T-helper 2 cell treated with Interferon-gamma antibody and Interleukin-4, amounts not matched to agents 5 μg/mL and 100 μg/mL, for 36 hours (primary cell): ENCODE results near the gene TBATA.

Experiments
- DNase-seq: peaks from one replicate; pipeline ENCODE4 v3.0.0; 2021; ENCODE audit warnings: low spot score
- H3K27ac Mint-ChIP-seq: one replicate; pipeline ENCODE4 v1.8.0; 2021; ENCODE audit warnings: mild to moderate bottlenecking, mixed read lengths
- H3K27me3 Mint-ChIP-seq: one replicate; pipeline ENCODE4 v1.8.0; 2021; ENCODE audit warnings: low read depth, mixed read lengths
- H3K36me3 Mint-ChIP-seq: one replicate; pipeline ENCODE4 v1.8.0; 2021; ENCODE audit warnings: low read depth, mixed read lengths
- H3K4me1 Mint-ChIP-seq: one replicate; pipeline ENCODE4 v1.8.0; 2021; ENCODE audit warnings: low read depth, mixed read lengths
- H3K4me3 Mint-ChIP-seq: one replicate; pipeline ENCODE4 v1.8.0; 2022; ENCODE audit warnings: mild to moderate bottlenecking, moderate library complexity, mixed read lengths
- H3K9me3 Mint-ChIP-seq: one replicate; pipeline ENCODE4 v1.8.0; 2021; ENCODE audit warnings: mixed read lengths

The TBATA gene

DNA sequence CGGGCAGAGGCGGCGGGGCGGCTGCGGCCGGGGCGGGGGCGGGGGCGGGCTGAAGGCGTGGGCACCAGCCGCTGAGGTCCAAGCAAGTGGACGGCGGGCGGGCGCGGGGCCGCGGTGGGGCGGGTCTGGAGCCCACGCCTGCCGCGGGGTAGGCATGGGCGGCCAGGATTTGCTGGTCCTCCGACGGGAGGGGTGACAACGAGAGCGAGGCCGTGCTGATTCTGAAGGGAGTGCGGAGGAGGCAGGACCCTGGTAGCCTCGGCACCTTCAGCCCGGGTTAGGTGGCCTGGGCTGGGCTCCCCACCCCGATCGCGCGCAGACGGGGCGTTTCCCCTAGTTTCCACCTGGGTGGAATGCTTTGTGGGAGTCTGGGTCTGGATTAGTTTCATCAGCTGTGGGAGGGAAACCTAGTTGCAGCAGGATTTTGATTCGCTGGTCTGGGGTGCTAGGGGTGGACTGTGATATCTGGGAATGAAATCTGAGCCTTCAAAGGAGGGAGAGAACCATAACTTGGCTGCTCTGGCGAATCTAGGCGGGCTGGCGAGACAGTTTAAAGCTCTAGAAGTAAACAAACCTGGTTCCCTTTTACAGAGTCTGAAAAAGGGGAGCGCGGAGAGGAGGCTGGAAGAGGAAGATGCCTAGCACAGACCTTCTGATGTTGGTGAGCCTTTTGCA lies 31.2 kb upstream of the TBATA start:
- peak; percentile 40 for DNase-seq
- Mint-ChIP-seq H3K36me3 (peaks cover 17% of the 10 kb centered on the region), H3K4me1 (peaks cover 20% of the 10 kb centered on the region)

DNA sequence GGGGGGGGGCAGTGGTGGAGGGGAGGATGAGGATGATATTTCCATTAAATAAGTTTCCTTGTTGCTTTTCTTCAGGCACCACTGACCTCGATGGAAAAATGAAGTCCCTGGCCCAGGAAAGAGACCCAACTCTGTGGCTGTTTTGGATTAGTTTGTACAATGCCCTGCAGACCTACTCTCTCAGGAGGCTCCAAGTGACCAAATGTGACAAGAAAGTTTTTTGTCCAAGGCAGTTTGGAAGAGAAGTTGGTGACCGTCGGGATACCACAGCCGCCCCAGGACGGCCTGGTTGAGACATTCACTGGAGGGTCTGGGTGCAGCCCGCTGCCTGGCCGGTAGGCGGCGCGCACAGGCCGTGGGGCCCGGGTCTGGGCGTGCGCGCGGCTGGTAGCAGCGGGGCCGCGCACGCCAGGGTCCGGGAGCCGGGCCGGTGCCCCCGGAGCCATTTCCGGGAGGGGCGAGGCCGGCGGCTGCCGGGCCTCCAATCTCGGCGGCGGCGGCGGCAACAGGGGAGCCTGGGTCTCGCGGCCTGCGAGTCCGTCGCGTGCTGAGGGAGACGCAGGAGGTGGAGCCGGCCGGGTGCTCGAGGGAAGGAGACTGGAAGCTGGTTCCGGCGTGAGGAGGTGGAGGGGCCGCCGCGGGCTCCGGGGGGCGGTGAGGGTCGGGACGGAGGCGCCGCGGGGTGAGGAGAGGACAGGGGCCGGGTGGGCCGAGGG lies 30.5 kb upstream of the TBATA start, which contains the start of gene SGPL1:
TSS of gene SGPL1 (plus strand) at position 445 of the 716 bp plus-strand sequence. CDS start 906 bp downstream, outside the sequence.
- peaks cover 1% of the 10 kb centered on the region for H3K27me3 Mint-ChIP-seq
- H3K4me1 Mint-ChIP-seq, result peaks cover 17% of the 10 kb centered on the region
- DNase-seq, result peak; percentile 86
- H3K27ac Mint-ChIP-seq, result peak within 1 kb of the TSS; percentile 73
- no peaks in the 10 kb centered on the region for H3K9me3 Mint-ChIP-seq
- H3K4me3 Mint-ChIP-seq, result peak within 1 kb of the TSS; percentile 86
- H3K36me3 Mint-ChIP-seq, result peaks cover 11% of the 10 kb centered on the region

More for the DNA sequence above, 31.2 kb upstream of the TBATA start:
- Mint-ChIP-seq H3K27me3 (no peaks in the 10 kb centered on the region), H3K9me3 (no peaks in the 10 kb centered on the region), H3K4me3 (peak overlapping the region; percentile 86), H3K27ac (peak overlapping the region; percentile 73)

DNA sequence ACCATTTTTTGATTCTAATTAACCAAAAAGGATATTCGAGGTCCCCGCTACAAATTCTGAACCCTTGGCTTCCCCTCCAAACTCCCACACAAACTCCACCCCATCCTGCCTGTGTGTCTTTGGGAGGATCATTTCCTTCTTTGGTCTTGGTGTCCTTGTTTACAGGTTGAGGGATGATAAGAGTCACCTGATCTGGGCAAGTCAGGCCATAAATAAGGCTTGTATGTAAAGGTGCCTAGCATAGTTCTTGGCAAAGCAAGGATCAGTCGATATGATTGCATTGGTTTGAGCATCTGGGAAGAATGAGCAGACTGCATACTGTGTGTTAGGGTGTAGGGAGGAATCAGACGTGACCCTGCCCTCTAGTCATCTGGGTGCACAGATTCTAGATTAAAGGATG lies 28.9 kb upstream of the TBATA start:
- H3K27me3 Mint-ChIP-seq, result peaks cover 1% of the 10 kb centered on the region
- no peak for DNase-seq
- peaks cover 15% of the 10 kb centered on the region for H3K4me1 Mint-ChIP-seq
- no peak overlapping the region for H3K27ac Mint-ChIP-seq
- H3K36me3 Mint-ChIP-seq, result peaks cover 6% of the 10 kb centered on the region
- no peaks in the 10 kb centered on the region for H3K9me3 Mint-ChIP-seq
- peak overlapping the region; percentile 15 for H3K4me3 Mint-ChIP-seq

DNA sequence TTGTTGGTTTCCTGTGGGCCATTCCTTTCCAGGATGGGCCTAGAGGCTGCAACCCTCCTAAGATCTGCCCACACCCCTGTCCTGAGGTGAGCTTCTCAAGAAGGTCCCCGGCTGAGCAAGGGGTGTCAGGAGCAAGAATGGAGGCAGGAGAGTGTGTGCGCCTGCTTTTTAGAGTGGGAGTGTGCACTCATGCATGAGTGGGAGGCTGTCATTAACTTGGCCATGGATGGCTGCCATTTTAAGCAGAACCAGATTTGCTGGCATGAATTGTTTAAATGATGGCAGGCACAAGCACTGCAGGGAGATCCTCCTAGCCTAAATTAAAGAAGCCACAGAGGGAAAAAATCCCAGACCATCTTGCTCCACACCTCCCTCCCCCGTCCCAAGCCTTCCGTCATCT lies 27.6 kb upstream of the TBATA start:
- no peak overlapping the region for H3K27ac Mint-ChIP-seq
- DNase-seq, result no peak
- H3K27me3 Mint-ChIP-seq, result peaks cover 1% of the 10 kb centered on the region
- H3K9me3 Mint-ChIP-seq, result no peaks in the 10 kb centered on the region
- no peak overlapping the region for H3K4me3 Mint-ChIP-seq
- peaks cover 5% of the 10 kb centered on the region for H3K36me3 Mint-ChIP-seq
- H3K4me1 Mint-ChIP-seq, result peaks cover 13% of the 10 kb centered on the region

DNA sequence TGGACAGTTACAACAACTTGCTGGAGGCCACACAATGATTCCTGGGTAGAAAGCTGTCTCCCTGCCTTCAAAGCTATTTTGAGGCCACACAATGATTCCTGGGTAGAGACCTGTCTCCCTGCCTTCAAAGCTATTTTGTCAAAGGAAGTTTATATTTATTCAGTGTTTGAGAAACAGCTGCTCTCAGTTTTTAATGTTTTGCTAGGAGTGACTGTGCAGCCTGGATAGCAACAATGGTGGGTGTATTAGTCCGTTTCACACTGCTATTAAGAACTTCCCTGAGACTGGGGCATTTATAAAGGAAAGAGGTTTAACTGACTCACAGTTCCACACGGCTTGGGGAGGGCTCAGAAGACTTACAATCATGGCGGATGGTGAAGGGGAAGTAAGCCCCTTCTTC lies 26.7 kb upstream of the TBATA start:
- Mint-ChIP-seq H3K27me3 (peaks cover 4% of the 10 kb centered on the region), H3K36me3 (no peaks in the 10 kb centered on the region), H3K4me1 (peaks cover 8% of the 10 kb centered on the region), H3K4me3 (no peak overlapping the region), H3K27ac (no peak overlapping the region), H3K9me3 (no peaks in the 10 kb centered on the region)
- no peak for DNase-seq

DNA sequence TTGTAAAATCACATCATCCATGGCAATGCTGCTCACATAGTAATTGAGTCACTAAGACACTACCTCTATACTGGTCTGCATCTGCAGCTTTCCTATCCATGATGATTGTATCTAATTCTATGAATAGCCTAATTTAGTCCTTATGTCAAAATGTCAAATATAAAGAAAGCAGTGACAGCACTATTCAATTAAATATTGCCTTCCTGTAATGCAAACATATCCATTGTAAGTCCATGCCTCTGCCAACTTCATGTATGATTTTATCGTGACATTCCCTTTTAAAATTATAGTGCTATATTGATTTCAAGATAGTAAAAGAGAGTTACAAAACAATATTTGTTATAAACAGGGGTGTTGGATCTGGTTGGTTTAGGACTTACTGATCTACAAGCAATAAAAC lies 25.8 kb upstream of the TBATA start:
- H3K27ac Mint-ChIP-seq, result no peak overlapping the region
- H3K9me3 Mint-ChIP-seq, result no peaks in the 10 kb centered on the region
- H3K4me3 Mint-ChIP-seq, result no peak overlapping the region
- H3K4me1 Mint-ChIP-seq, result peaks cover 3% of the 10 kb centered on the region
- DNase-seq, result no peak
- H3K27me3 Mint-ChIP-seq, result peaks cover 5% of the 10 kb centered on the region
- no peaks in the 10 kb centered on the region for H3K36me3 Mint-ChIP-seq

DNA sequence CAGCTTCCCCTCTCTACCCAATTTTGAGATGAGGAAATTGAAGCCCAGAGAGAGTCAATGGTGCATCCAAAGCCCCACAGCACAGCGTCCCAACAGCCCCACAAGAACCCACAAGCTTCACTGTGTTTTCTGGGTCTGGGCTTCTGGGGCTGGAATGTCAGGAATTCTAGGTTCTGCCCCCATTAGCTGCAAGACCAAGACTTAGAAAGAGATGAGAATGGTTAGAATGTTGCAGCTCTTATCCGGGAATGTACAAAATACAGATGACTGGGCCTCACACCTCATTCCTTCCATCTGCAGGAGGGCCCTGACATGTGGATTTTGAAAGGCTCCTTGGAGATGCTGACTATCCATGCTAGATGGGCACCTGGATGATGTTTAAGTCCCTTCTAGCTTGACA lies 24.5 kb upstream of the TBATA start:
- Mint-ChIP-seq H3K4me3 (no peak overlapping the region), H3K27me3 (peaks cover 5% of the 10 kb centered on the region), H3K9me3 (no peaks in the 10 kb centered on the region), H3K4me1 (peaks cover 3% of the 10 kb centered on the region), H3K36me3 (no peaks in the 10 kb centered on the region), H3K27ac (no peak overlapping the region)
- no peak for DNase-seq

DNA sequence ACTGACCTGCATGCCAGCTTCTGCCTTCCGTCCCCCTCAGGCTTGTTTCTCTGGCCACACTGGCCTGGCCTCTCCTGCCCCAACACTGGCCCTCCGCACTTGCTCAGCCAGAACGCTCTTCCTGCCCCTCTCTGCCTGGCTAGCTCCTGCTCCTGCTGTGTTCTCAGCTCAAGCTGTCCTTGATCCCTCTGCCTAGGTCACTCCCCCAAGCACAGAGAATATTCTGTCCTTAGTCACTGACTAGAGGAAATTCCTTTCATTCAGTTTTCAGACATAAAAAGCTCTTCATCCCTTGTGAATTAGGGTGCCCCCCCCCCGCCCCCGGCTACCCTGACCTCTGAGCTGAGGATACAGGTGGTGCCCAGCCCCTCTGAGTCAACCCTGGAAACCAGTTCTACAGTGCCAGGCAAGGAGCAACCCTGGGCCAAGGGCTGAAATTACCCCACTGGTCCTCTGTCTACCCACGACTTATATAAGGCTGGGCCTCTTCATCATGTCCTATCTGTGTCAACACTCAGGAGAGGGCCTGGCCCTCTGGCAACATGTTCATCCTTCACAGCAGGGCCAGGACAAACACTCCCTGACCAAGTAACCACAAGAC lies 23.9 kb upstream of the TBATA start:
- no peak overlapping the region for H3K27ac Mint-ChIP-seq
- H3K27me3 Mint-ChIP-seq, result peaks cover 5% of the 10 kb centered on the region
- no peaks in the 10 kb centered on the region for H3K36me3 Mint-ChIP-seq
- no peaks in the 10 kb centered on the region for H3K9me3 Mint-ChIP-seq
- peaks cover under 1% of the 10 kb centered on the region for H3K4me1 Mint-ChIP-seq
- DNase-seq, result no peak
- no peak overlapping the region for H3K4me3 Mint-ChIP-seq

DNA sequence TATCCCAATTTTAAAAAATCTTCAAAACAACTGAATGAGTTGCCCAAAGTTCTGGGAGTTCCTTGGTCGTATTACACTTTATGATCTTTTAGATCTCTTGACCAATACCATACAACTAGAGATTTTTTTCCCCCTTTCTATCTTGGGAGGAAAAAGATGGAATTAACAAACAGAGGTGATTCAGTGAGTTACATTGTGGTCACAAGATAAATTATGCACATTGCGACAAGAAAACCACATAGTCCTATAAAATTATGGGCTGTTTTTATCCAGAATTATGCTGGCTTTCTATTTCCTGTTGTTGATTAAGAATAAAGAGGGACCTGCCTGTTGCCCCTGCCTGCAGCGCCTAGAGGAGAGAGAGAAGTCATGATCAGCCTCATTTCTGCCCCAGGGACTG lies 22.4 kb upstream of the TBATA start:
- Mint-ChIP-seq H3K9me3 (no peaks in the 10 kb centered on the region), H3K4me3 (no peak overlapping the region), H3K4me1 (no peaks in the 10 kb centered on the region), H3K36me3 (no peaks in the 10 kb centered on the region), H3K27ac (no peak overlapping the region), H3K27me3 (peaks cover 8% of the 10 kb centered on the region)
- no peak for DNase-seq

DNA sequence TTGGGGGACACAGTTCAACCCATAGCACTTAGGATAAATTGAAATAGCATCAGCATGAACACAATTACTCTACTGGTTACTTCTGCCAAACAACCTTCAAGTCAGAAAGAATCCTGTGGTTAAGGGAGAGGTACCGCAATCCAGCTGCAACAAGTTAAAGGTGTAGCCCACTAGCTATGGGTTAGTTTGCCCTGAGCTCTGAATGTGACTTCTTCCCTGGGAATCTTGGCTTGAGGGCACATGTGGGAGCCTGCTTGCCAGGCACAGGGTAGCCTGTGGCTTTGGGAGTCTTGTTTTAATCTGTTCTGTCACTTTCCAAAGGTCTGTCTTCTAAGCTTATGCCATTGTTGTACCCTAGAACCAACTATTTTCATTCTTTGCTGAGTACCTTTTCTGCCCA lies 21.7 kb upstream of the TBATA start:
- H3K4me1 Mint-ChIP-seq, result no peaks in the 10 kb centered on the region
- H3K4me3 Mint-ChIP-seq, result no peak overlapping the region
- no peaks in the 10 kb centered on the region for H3K36me3 Mint-ChIP-seq
- no peak overlapping the region for H3K27ac Mint-ChIP-seq
- no peaks in the 10 kb centered on the region for H3K9me3 Mint-ChIP-seq
- DNase-seq, result no peak
- peaks cover 15% of the 10 kb centered on the region for H3K27me3 Mint-ChIP-seq

DNA sequence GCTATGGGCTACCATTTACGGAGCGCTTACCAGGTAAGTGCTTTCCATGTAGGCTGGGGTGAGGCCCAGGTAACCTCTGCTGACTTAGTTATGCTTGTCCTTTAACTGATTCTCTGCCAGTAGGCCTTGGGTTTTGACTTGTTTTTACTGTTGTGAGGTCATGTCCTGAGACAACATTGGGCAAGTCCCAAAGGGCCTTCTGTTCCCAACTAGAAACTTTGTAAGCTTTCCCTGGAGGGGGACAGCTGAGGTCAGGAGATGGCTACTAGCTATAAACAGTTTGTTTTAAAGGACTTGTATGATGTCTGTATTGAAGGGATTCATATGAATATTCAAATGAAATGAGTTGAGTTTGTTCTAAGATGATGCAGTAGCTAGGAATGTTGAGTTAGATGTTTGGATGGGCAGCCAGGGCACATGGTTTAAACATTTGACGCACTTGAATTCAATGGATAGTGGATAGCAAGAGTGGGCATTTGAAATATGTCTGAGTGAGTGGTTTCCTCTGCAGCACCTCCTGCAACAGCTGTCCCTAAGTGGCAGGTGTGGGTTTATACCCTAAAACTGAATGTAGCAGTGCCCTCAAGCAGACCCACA lies 20.5 kb upstream of the TBATA start:
- Mint-ChIP-seq H3K27ac (no peak overlapping the region), H3K4me1 (no peaks in the 10 kb centered on the region), H3K9me3 (no peaks in the 10 kb centered on the region), H3K27me3 (peaks cover 18% of the 10 kb centered on the region), H3K36me3 (no peaks in the 10 kb centered on the region), H3K4me3 (no peak overlapping the region)
- no peak for DNase-seq

DNA sequence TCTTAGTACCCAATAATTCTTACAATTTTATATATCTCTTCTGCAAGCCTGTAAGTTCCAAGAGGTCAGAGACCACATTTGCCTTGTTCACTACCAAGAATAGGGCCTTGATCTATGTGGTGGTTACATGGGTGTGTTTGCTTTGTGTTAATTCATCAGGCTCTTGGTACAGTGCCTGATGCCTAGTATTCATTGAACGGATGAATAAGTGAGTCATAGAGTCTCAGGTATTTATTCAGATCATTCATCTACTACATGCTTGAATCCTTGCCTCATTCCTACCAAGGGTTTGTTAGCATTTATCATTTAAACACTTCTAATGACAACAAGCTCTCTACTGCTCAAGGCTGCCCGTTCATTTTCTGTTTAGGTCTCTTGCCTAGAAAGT lies 19.2 kb upstream of the TBATA start:
- no peaks in the 10 kb centered on the region for H3K36me3 Mint-ChIP-seq
- peaks cover 18% of the 10 kb centered on the region for H3K27me3 Mint-ChIP-seq
- no peaks in the 10 kb centered on the region for H3K4me1 Mint-ChIP-seq
- no peak overlapping the region for H3K4me3 Mint-ChIP-seq
- H3K27ac Mint-ChIP-seq, result no peak overlapping the region
- H3K9me3 Mint-ChIP-seq, result no peaks in the 10 kb centered on the region
- no peak for DNase-seq

DNA sequence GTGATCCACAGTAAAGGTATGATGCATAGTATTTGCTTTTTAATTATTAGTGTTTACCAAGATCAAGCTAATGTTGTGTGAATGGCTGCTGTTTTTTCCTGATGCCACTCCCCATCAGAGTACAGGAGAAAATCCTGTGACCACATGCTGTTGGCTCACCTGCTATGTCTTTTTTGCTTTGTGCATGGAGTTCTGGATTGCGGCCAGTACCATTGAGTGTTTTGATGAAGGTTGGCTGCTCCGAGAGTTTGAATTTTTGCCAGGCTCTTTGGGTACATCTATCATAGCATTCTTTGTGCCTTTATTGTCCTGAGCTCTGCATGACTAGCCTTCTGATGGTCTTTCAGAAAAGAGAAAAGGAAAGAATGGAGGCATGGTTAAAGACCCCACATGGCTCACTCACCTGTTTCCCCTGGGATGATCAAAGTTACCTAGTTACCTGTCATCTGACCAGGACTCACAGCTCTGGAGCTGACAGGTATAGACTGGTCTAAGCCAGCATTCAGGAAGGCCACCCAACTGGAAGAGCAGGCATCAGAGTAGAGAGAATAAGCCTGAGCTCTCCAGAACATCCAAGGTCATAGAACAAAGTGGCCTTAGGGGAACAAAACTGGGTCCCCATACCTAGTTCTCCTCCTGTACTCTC lies 18.7 kb upstream of the TBATA start:
- H3K36me3 Mint-ChIP-seq, result no peaks in the 10 kb centered on the region
- H3K27ac Mint-ChIP-seq, result no peak overlapping the region
- no peak for DNase-seq
- H3K4me3 Mint-ChIP-seq, result no peak overlapping the region
- no peaks in the 10 kb centered on the region for H3K4me1 Mint-ChIP-seq
- peaks cover 18% of the 10 kb centered on the region for H3K27me3 Mint-ChIP-seq
- H3K9me3 Mint-ChIP-seq, result no peaks in the 10 kb centered on the region

DNA sequence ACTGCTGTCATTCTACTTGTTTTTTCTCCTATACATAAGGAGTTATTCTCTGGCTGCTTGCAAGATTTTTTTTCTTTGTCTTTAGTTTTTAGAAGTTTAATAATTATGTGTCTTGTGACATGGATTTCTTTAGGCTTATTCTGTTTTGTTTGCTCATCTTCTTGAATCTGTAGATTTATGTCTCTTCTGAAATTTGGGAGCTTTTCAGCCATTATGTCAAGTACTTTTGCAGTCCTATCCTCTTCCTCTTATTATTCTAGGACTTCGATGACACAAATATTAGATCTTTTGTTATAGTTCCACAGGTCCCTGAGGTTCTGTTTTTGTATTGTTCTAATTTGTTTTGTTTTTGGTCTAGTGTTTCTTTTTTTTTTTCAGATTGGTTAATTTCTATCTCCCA lies 16.7 kb upstream of the TBATA start:
- Mint-ChIP-seq H3K27me3 (peaks cover 18% of the 10 kb centered on the region), H3K9me3 (no peaks in the 10 kb centered on the region), H3K36me3 (no peaks in the 10 kb centered on the region), H3K4me3 (no peak overlapping the region), H3K4me1 (no peaks in the 10 kb centered on the region), H3K27ac (no peak overlapping the region)
- no peak for DNase-seq
